GM19239 (cell line): ENCODE results near the gene TRAF2.

Experiments
- DNase-seq: peaks from one replicate; pipeline ENCODE4 v3.0.0; 2011; ENCODE audit warnings: low spot score; ENCODE audit not compliant: insufficient read length
- FAIRE-seq: peaks from 2 replicates; lab custom pipeline; 2011; peaks lifted over from hg19 to GRCh38; lab: Jason Lieb, UNC

The TRAF2 gene

GRCh38 chr9:136969150-136969549 lies 82.8 kb downstream of the TRAF2 start:
- DNase-seq (no peak), FAIRE-seq (no peak)

DNA sequence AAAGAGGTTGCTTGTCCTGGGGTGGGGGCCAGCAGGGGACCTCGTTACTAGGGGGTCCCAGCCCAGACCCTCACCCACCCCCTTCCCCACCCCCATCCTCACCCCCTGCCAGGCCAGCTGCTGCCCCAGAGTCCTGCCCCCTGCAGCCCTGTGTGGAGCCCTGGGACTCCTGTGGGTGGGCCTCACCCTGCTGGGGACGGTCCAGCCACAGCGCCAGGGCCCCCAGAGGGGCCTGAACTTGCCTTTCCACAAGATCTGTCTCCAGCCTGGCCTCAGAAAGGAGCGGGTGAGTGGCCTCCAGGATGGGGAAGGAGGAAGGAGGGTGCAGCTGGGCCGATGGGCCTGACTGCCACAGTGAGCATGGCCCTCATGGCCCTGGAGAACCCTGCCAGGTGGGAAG lies 83.5 kb downstream of the TRAF2 start:
- no peak for DNase-seq
- FAIRE-seq: no peak

GRCh38 chr9:136970361-136970760 lies 84.0 kb downstream of the TRAF2 start:
- no peak for DNase-seq

GRCh38 chr9:136971746-136972145 lies 85.4 kb downstream of the TRAF2 start:
- no peak for FAIRE-seq
- no peak for DNase-seq

More at GRCh38 chr9:136970361-136970760, 84.0 kb downstream of the TRAF2 start:
- no peak for FAIRE-seq

DNA sequence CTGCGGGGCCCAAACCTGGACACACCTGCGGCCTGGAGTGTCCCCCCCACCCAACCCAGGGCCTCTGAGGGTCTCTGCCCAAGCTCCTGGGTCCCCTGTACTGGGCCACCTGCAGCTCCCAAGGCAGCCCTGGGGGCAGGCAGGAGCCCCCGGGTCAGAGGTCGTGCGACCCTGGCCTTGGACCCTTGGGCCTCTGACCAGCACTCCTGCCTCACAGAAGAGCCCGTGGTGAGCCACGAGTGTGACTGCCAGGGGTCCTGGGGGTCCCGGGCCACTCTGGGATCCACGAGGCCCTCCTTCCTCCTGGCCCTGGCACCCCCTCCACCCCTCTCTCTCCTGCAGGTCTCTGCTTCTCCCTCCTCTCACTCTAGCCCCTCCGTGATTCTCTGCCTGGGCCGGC lies 86.0 kb downstream of the TRAF2 start:
- DNase-seq (no peak), FAIRE-seq (no peak)

DNA sequence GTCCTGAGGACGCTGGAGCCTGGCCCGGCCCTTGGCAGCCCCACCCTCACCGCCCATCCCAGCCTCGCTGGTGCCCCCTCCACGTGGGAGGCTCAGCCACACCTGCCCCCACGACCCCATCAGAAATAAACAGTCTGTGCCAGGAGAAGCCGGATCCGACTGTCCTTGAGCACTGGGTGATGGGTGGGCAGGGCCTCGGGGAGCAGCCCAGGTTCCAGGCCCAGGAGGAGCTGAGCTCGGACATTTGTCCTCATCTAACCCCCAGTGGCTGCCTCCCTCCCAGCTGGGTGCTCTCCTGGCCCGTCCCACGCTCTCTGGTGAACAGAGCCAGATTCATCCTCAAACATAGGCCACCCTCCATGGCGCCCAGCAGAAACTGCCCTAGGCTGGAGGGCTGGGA lies 86.4 kb downstream of the TRAF2 start:
- no peak for FAIRE-seq

DNA sequence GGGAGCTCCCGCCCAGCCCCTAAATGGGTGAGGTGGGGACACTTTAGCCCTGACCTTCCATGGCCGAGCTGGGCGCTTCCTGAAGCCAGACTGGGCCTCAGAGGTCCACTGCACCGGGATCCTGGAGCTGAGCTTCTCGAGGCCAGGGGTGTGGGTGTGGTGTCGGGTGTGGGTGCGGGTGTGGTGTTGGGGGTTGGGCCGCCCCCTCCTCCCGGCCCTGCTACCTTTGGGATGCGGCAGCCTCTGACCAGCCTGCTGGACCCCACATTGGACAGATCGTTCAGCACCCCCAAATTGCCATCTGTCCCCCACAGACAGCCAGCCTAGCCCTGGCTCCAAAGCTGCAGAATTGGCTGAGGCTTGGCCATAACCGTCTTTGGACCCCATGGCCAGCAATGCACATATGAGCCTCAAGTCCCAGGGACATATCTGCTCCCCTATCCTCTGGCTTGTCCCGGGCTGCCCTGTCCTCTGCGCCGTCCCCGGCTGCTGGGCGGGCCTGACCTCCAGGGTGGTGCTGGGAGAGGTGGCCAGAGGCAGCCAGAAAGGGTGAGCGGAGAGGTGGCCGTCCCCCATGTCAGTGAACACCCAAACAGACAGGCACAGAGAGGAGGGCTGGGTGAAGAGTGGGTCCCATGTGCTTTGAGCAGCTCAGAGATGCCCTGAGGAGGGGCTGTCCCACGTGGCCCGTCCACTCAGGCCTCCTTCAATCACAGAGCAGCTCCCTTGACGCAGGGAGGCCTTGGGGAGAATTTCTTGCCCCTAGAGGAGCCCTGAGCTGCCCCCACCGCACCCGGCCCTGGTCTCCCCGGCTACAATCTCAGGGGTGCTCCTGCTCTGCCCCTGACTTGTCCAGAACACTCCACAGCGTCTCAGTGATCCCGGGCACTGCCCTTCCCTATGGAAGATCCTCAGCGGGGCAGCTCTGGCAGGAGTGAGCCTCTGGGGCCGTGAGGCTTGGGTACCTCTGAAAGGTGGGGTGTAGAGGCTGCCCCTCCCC lies 87.6 kb downstream of the TRAF2 start:
- FAIRE-seq: no peak
- DNase-seq: no peak

More for the DNA sequence above, 86.4 kb downstream of the TRAF2 start:
- no peak for DNase-seq

- DNase-seq (no peak), FAIRE-seq (no peak)
Observed at GRCh38 chr9:136974817-136975535, 88.7 kb downstream of the TRAF2 start.

DNA sequence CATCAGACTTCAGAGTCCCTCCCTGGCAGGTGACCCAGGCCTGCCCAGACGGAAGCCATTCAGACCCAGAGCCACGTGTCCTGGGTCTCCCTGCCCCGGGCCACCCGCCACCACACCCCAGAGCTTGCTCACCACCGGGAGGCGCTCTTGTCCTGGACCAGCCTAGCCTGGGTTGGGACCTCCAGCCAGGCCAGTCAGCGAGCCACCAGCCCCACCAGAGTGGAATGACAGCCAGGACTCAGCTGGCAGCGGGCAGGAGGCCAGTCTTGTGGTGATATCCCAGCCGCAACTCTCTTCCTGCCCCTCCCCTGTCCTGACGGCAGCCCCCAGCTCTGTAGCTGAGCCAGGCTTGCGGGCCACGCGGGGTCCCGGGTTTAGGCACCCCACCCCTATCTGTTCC lies 89.3 kb downstream of the TRAF2 start:
- DNase-seq: no peak
- no peak for FAIRE-seq
